ENCODE results near the gene BRD7.

- no peak for TF ChIP-seq CTCF (IDR thresholded peaks at IDR 0.05)
- no peak for TF ChIP-seq POLR2A (IDR thresholded peaks at IDR 0.05)
These were observed 8.6 kb downstream of the BRD7 start for GRCh38 chr16:50360033-50360778.

Data from Peyer's patch (tissue), 4 donors.